GM06990 (cell line): ENCODE measurements around the gene MB21D2.

Experiments used
- DNase-seq: peaks from one replicate; pipeline ENCODE4 v3.0.0-alpha.2; 2011; ENCODE audit not compliant: insufficient read length; ENCODE audit errors: extremely low read depth
- H3K27me3 ChIP-seq: replicated peaks from 2 replicates; pipeline ENCODE4 v1.6.0; 2011; ENCODE audit warnings: low read length; ENCODE audit not compliant: control insufficient read depth, insufficient read depth
- H3K36me3 ChIP-seq: 2 replicates; pipeline ENCODE4 v1.5.1; 2011; ENCODE audit warnings: low read length; ENCODE audit not compliant: control insufficient read depth, insufficient read depth
- H3K4me3 ChIP-seq: replicated peaks from 2 replicates; pipeline ENCODE4 v1.5.1; 2011; ENCODE audit warnings: low read depth, mild to moderate bottlenecking, control low read depth, low read length
- TF ChIP-seq, protein P1 (sequence below): IDR thresholded peaks from 2 replicates; pipeline ENCODE4 v1.5.1; 2011; ENCODE audit warnings: low read length, control low read depth, mild to moderate bottlenecking, inconsistent platforms; ENCODE audit not compliant: insufficient read depth, poor library complexity, severe bottlenecking

Gene MB21D2

GRCh38 chr3:192883512-192883911 is 34.1 kb downstream of the MB21D2 start:
- H3K4me3 ChIP-seq, result no peak overlapping the region
- DNase-seq, result no peak
- H3K27me3 ChIP-seq, result no peaks in the 10 kb centered on the region
- TF ChIP-seq, protein P1, sequence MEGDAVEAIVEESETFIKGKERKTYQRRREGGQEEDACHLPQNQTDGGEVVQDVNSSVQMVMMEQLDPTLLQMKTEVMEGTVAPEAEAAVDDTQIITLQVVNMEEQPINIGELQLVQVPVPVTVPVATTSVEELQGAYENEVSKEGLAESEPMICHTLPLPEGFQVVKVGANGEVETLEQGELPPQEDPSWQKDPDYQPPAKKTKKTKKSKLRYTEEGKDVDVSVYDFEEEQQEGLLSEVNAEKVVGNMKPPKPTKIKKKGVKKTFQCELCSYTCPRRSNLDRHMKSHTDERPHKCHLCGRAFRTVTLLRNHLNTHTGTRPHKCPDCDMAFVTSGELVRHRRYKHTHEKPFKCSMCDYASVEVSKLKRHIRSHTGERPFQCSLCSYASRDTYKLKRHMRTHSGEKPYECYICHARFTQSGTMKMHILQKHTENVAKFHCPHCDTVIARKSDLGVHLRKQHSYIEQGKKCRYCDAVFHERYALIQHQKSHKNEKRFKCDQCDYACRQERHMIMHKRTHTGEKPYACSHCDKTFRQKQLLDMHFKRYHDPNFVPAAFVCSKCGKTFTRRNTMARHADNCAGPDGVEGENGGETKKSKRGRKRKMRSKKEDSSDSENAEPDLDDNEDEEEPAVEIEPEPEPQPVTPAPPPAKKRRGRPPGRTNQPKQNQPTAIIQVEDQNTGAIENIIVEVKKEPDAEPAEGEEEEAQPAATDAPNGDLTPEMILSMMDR, result no peak
- H3K36me3 ChIP-seq, result no peaks in the 10 kb centered on the region

GRCh38 chr3:192881159-192881786 is 36.4 kb downstream of the MB21D2 start:
- no peak for DNase-seq
- no peaks in the 10 kb centered on the region for H3K36me3 ChIP-seq
- TF ChIP-seq, protein P1, result no peak

DNA sequence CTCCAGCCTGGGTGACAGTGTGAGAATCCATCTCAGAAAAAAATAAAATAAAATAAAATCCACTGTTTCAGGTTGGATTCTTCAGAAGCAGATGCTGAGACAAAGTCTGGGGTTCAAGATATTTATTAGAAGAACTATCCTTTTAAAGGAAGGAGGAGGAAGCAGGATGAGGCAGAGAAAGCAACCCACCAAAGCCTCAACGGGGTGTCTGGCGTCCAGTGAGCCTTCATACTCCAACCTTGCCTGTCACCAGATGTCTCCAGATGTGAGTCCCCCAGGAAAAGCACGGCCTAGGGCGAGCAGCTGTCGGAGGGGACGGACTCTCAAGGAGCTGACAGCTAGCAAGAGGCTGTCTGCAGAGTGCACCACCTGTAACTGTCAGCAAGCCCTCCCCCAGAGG is 37.3 kb downstream of the MB21D2 start:
- H3K36me3 ChIP-seq, result no peaks in the 10 kb centered on the region
- TF ChIP-seq, protein P1, result no peak
- H3K27me3 ChIP-seq, result no peaks in the 10 kb centered on the region
- H3K4me3 ChIP-seq, result no peak overlapping the region
- DNase-seq, result no peak

More at GRCh38 chr3:192881159-192881786, 36.4 kb downstream of the MB21D2 start:
- no peak overlapping the region for H3K4me3 ChIP-seq
- H3K27me3 ChIP-seq, result no peaks in the 10 kb centered on the region

- no peak for DNase-seq
- no peaks in the 10 kb centered on the region for H3K27me3 ChIP-seq
- H3K36me3 ChIP-seq, result no peaks in the 10 kb centered on the region
- TF ChIP-seq, protein P1, result no peak
- H3K4me3 ChIP-seq, result no peak overlapping the region
Measured at GRCh38 chr3:192879346-192880031, 38.2 kb downstream of the MB21D2 start.

DNA sequence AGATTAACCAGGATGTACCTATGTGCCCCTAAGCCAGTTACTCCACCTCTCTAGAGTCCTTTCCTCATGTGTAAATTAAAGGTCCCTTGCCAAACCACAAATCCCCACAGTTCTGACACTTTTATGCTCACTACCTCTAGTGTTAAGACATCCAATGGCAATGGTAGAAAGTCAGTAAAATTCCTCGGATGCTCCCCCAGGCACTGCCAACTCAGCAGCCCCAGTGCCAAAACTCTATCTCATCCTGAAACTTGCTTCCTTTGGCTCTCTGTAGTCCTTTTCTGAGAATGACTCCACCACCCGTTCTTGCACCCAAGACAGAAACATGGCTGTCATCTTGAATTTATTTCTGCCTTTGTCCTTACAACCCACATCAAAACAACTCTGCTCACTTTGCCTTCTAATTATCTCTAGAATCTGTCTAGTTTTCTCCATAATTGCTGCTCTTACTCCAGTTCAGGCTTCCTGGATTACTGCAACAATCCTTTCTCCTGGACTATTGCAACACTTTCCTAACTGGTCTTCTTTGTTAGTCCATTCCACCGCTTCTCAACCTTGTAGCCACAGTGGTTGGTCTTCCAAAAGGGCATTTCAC is 41.6 kb downstream of the MB21D2 start:
- no peak for DNase-seq
- Histone ChIP-seq H3K36me3 (no peaks in the 10 kb centered on the region), H3K27me3 (no peaks in the 10 kb centered on the region), H3K4me3 (no peak overlapping the region)
- TF ChIP-seq, protein P1, result no peak
